ENCODE results near the gene TACSTD2.
"Not testable (repeated sequence)": the region's sequence is repeated elsewhere in the genome, so short reads cannot be mapped to it uniquely, and the experiment has no call there.

The TACSTD2 gene

GRCh38 chr1:58608297-58608696 lies 31.2 kb upstream of the TACSTD2 start:
- no peaks in the 10 kb centered on the region for H3K27me3 ChIP-seq (ENCODE audit: insufficient read depth, low read depth, severe bottlenecking)
- no peak for TF ChIP-seq CTCF (IDR thresholded peaks at IDR 0.05; ENCODE audit: low read depth, low read length)
- no peak overlapping the region for H3K4me3 ChIP-seq (ENCODE audit: low read depth, low read length)
- DNase-seq, result no peak
- H3K36me3 ChIP-seq, result no peaks in the 10 kb centered on the region
- H3K9me3 ChIP-seq (ENCODE audit: severe bottlenecking), result peaks cover 7% of the 10 kb centered on the region
- no peak overlapping the region for H3K27ac ChIP-seq

GRCh38 chr1:58607391-58607790 lies 30.3 kb upstream of the TACSTD2 start:
- DNase-seq, result no peak
- no peak overlapping the region for H3K27ac ChIP-seq
- peaks cover 3% of the 10 kb centered on the region for H3K9me3 ChIP-seq (ENCODE audit: severe bottlenecking)
- no peaks in the 10 kb centered on the region for H3K36me3 ChIP-seq
- H3K27me3 ChIP-seq (ENCODE audit: insufficient read depth, low read depth, severe bottlenecking), result no peaks in the 10 kb centered on the region
- TF ChIP-seq CTCF (IDR thresholded peaks at IDR 0.05; ENCODE audit: low read depth, low read length), result no peak
- H3K4me3 ChIP-seq (ENCODE audit: low read depth, low read length), result no peak overlapping the region

GRCh38 chr1:58601921-58602320 lies 24.9 kb upstream of the TACSTD2 start:
- not testable (repeated sequence) for H3K27ac ChIP-seq; H3K9me3 ChIP-seq (ENCODE audit: severe bottlenecking); H3K36me3 ChIP-seq; H3K4me3 ChIP-seq (ENCODE audit: low read depth, low read length); H3K27me3 ChIP-seq (ENCODE audit: insufficient read depth, low read depth, severe bottlenecking); DNase-seq

- TF ChIP-seq CTCF (IDR thresholded peaks at IDR 0.05; ENCODE audit: low read depth, low read length), result no peak
- Histone ChIP-seq H3K27ac (no peak overlapping the region), H3K36me3 (no peaks in the 10 kb centered on the region), H3K9me3 (ENCODE audit: severe bottlenecking) (peaks cover 4% of the 10 kb centered on the region), H3K4me3 (ENCODE audit: low read depth, low read length) (no peak overlapping the region), H3K27me3 (ENCODE audit: insufficient read depth, low read depth, severe bottlenecking) (no peaks in the 10 kb centered on the region)
- DNase-seq, result no peak
Observed at GRCh38 chr1:58597996-58598395, 20.9 kb upstream of the TACSTD2 start.

GRCh38 chr1:58597076-58597475 lies 20.0 kb upstream of the TACSTD2 start:
- TF ChIP-seq CTCF (IDR thresholded peaks at IDR 0.05; ENCODE audit: low read depth, low read length), result no peak
- H3K27me3 ChIP-seq (ENCODE audit: insufficient read depth, low read depth, severe bottlenecking), result no peaks in the 10 kb centered on the region
- DNase-seq, result no peak
- H3K27ac ChIP-seq, result no peak overlapping the region
- no peaks in the 10 kb centered on the region for H3K36me3 ChIP-seq
- H3K4me3 ChIP-seq (ENCODE audit: low read depth, low read length), result no peak overlapping the region
- peaks cover 4% of the 10 kb centered on the region for H3K9me3 ChIP-seq (ENCODE audit: severe bottlenecking)

- peaks cover 4% of the 10 kb centered on the region for H3K9me3 ChIP-seq (ENCODE audit: severe bottlenecking)
- H3K36me3 ChIP-seq, result no peaks in the 10 kb centered on the region
- TF ChIP-seq CTCF (IDR thresholded peaks at IDR 0.05; ENCODE audit: low read depth, low read length), result no peak
- DNase-seq, result no peak
- H3K27ac ChIP-seq, result no peak overlapping the region
- no peak overlapping the region for H3K4me3 ChIP-seq (ENCODE audit: low read depth, low read length)
- H3K27me3 ChIP-seq (ENCODE audit: insufficient read depth, low read depth, severe bottlenecking), result no peaks in the 10 kb centered on the region
Observed at GRCh38 chr1:58596631-58597052, 19.6 kb upstream of the TACSTD2 start.

All from WERI-Rb-1 (cell line).